K562 treated with DMSO at 1 percent for 48 hours (cell line): ENCODE results near the gene ARSI. TPM values are rescaled to one million over a fixed set of nuclear protein-coding genes. Genes with fewer than 3 reads are reported as not detected.

ENCODE experiments used
- total RNA-seq: library from RNA; unstranded; fragments of 300-600 nt; gene quantifications from 2 replicates; pipeline ENCODE4 v1.2.3, GENCODE V29; 2022; ENCODE audit warnings: low replicate concordance; ENCODE audit errors: extremely low read depth

Gene ARSI
- total RNA-seq, result not detected in 2 replicates

GRCh38 chr5:150302301-150303069, at the start of gene ARSI:
Gene ARSI, minus strand, starts transcription at chr5:150302905. Its CDS starts 532 bp downstream, at chr5:150302373.

GRCh38 chr5:150289551-150290390, 12.9 kb downstream of the ARSI start, which contains the start of gene CAMK2A:
Gene CAMK2A, minus strand, starts transcription at chr5:150289773. Its CDS starts 148 bp downstream, at chr5:150289625.

Other genes starting within 250 kb of the ARSI start
- not detected in 2 replicates for gene CSF1R, start 216.4 kb downstream of the ARSI start, total RNA-seq
- not detected in 2 replicates for gene PDGFRB, start 147.1 kb downstream of the ARSI start, total RNA-seq
- not detected in 2 replicates for gene CDX1, start 136.1 kb downstream of the ARSI start, total RNA-seq
- gene SLC6A7, start 112.8 kb downstream of the ARSI start, total RNA-seq, result not detected in 2 replicates
- gene CAMK2A, start 13.1 kb downstream of the ARSI start, total RNA-seq, result not detected in 2 replicates
- not detected in 2 replicates for gene TCOF1, start 54.8 kb upstream of the ARSI start, total RNA-seq
- gene CD74, start 110.0 kb upstream of the ARSI start, total RNA-seq, result not detected in 2 replicates
- 1,496 and 6,392 TPM in 2 replicates for gene RPS14, start 146.8 kb upstream of the ARSI start, total RNA-seq
- not detected in 2 replicates for gene NDST1, start 205.2 kb upstream of the ARSI start, total RNA-seq